Psoas muscle (tissue), 8 donors: Measurements from ENCODE around the gene AUTS2. TPM values are rescaled to one million over a fixed set of nuclear protein-coding genes. Genes with fewer than 3 reads are reported as not detected.
A peak's percentile ranks its signal among the peaks of the same experiment; 100 is the strongest.

Source experiments
- ATAC-seq, 4 donors: fragments of 200-7000 bp; cut with Tn5 transposase; one replicate each; pipeline ENCODE4 v1.9.1; 2020; ENCODE audit warnings: moderate library complexity in 3 of 4, mild to moderate bottlenecking in 2 of 4
- DNase-seq, 2 donors: peaks; one replicate each; pipeline ENCODE4 v3.0.0-alpha.2; 2020
- H3K27ac ChIP-seq: fragments of 200-600 bp; one replicate; pipeline ENCODE4 v1.8.0; 2022
- H3K27me3 ChIP-seq, 3 donors: fragments of 200-600 bp in 1 of 3; one replicate each; pipeline versions ENCODE4 v1.6.1 to v1.8.0; 2013 to 2022; ENCODE audit warnings: low read length in 2 of 3, mild to moderate bottlenecking in 2 of 3, moderate library complexity in 1 of 3; ENCODE audit not compliant: insufficient read depth in 3 of 3
- H3K36me3 ChIP-seq, 2 donors: fragments of 200-600 bp in 1 of 2; one replicate each; pipeline versions ENCODE4 v1.6.1 to v1.8.0; 2013 to 2022; ENCODE audit warnings: low read depth in 1 of 2, mild to moderate bottlenecking in 1 of 2, moderate library complexity in 1 of 2; ENCODE audit not compliant: insufficient read depth in 1 of 2
- H3K4me1 ChIP-seq: fragments of 200-600 bp; one replicate; pipeline ENCODE4 v1.8.0; 2022
- H3K4me3 ChIP-seq: fragments of 200-600 bp; one replicate; pipeline ENCODE4 v1.8.0; 2022; ENCODE audit warnings: mild to moderate bottlenecking
- H3K9me3 ChIP-seq: fragments of 200-600 bp; one replicate; pipeline ENCODE4 v1.8.0; 2022
- CTCF ChIP-seq: fragments of 200-600 bp; IDR thresholded peaks from one replicate; pipeline ENCODE4 v1.8.0; 2022; ENCODE audit warnings: antibody characterized with exemption
- WGBS, 3 donors: extraction: QIAGEN DNeasy Blood & Tissue Kit; methylation state at CpG; one replicate each; pipeline versions ENCODE4 v1.1.6 to v1.1.7; 2013; 5-methylcytosine and 5-hydroxymethylcytosine counted together
- intact Hi-C, 2 donors: fragments of 100-400 bp; cut with DNase I; formaldehyde crosslinking; loops; one replicate each; pipeline versions ENCODE4 v1.11.0 to v1.14.2; 2022
- polyA plus RNA-seq, 3 donors: library from polyadenylated mRNA; stranded (reverse); fragments of 200-250 nt; gene quantifications; one replicate each; pipeline ENCODE4 v1.2.3, GENCODE V29; 2013
- total RNA-seq, 4 donors: library from RNA; stranded (reverse); fragmentation: NEBNext Ultra II Directional in 2 of 4; extraction: Animal tissue kit (Norgen Biotek cat#: 25700) in 2 of 4; gene quantifications; one replicate each; pipeline versions ENCODE4 v1.2.1 to v1.2.4, GENCODE V29; 2021 to 2023
- donor health status: healthy with polysubstance abuse.
- donor health status: DM: no; HTN: no; CAD: no; lungs with moderate emphysema.
- donor health status: Bipolar disorder and iron deficiency.
- donor health status: healthy.
- donor health status: DM: yes; HTN: yes; CAD: no.
- donor health status: DM: no; HTN: no; CAD: no.
- donor health status: DM: no; HTN: no; CAD: no.
- donor health status: DM: yes; HTN: yes; CAD: no.

The AUTS2 gene
- total and polyA plus RNA-seq, 7 donors, result 5.0 to 33.5 (median 14.3) TPM

- peak overlapping the region; percentile 91 for H3K4me3 ChIP-seq
- H3K27ac ChIP-seq, result no peak overlapping the region
- no peaks in the 10 kb centered on the region for H3K27me3 ChIP-seq
- H3K4me1 ChIP-seq, result peaks cover 3% of the 10 kb centered on the region
- intact Hi-C loops, result loop anchor here in 1 of 2 donors (5.0 to 10.0 kb wide), 2 partner anchors 83 to 135 kb away; no protein-coding TSS in a partner anchor
- 1% methylated on average over 25 to 27 of the region's 27 CpGs for WGBS, 3 donors
- no peaks in the 10 kb centered on the region for H3K36me3 ChIP-seq
- TF ChIP-seq CTCF, result no peak
- peak in 1 of 2 donors; percentile 26 for DNase-seq
- ATAC-seq, result no peak
- H3K9me3 ChIP-seq, result no peaks in the 10 kb centered on the region
These were observed 1.9 kb downstream of the AUTS2 start for GRCh38 chr7:69599955-69600709.

GRCh38 chr7:69600710-69601519 is 2.6 kb downstream of the AUTS2 start:
- intact Hi-C loops, result no loop called here
- Histone ChIP-seq H3K4me1 (peaks cover 3% of the 10 kb centered on the region), H3K27me3 (no peaks in the 10 kb centered on the region), H3K36me3 (no peaks in the 10 kb centered on the region), H3K27ac (no peak overlapping the region), H3K9me3 (no peaks in the 10 kb centered on the region), H3K4me3 (peak overlapping the region; percentile 91)
- 75 to 84% (median 79%) methylated on average over 5 of the region's 5 CpGs for whole genome bisulfite sequencing, 3 donors
- ATAC-seq (no peak), DNase-seq (no peak)
- no peak for TF ChIP-seq CTCF

- intact Hi-C loops, result no loop called here
- DNase-seq, result no peak
- TF ChIP-seq CTCF, result no peak
- Histone ChIP-seq H3K4me3 (no peak overlapping the region), H3K27ac (no peak overlapping the region), H3K27me3 (no peaks in the 10 kb centered on the region), H3K4me1 (peaks cover 3% of the 10 kb centered on the region), H3K36me3 (no peaks in the 10 kb centered on the region), H3K9me3 (no peaks in the 10 kb centered on the region)
- 97 to 98% (median 98%) methylated on average over 2 of the region's 2 CpGs for WGBS, 3 donors
- no peak for ATAC-seq
These were observed 4.2 kb downstream of the AUTS2 start for GRCh38 chr7:69602522-69602921.

- Histone ChIP-seq H3K4me3 (no peak overlapping the region), H3K4me1 (peaks cover 3% of the 10 kb centered on the region), H3K36me3 (no peaks in the 10 kb centered on the region), H3K27ac (no peak overlapping the region), H3K27me3 (no peaks in the 10 kb centered on the region), H3K9me3 (no peaks in the 10 kb centered on the region)
- TF ChIP-seq CTCF, result no peak
- no peak for ATAC-seq
- 86 to 98% (median 93%) methylated on average over 3 of the region's 3 CpGs for WGBS, 3 donors
- intact Hi-C loops, result no loop called here
- no peak for DNase-seq
These were observed 5.1 kb downstream of the AUTS2 start for GRCh38 chr7:69603351-69603750.
